Neural cell (in vitro differentiated cells): ENCODE data around the gene C1orf226.

Experiments used
- EP300 ChIP-seq: fragments of 450-650 bp; conservative IDR thresholded peaks from 2 replicates; pipeline ENCODE4 v1.6.1; 2014; ENCODE audit warnings: antibody characterized with exemption, mild to moderate bottlenecking, moderate library complexity; ENCODE audit not compliant: poor library complexity, severe bottlenecking
- EZH2 ChIP-seq: fragments of 200-600, 300-800 bp; shearing (Covaris generic), sonication (generic); IDR thresholded peaks from 2 replicates; pipeline ENCODE4 v1.6.1; 2014; ENCODE audit warnings: antibody characterized with exemption, low read length, borderline replicate concordance, mild to moderate bottlenecking; ENCODE audit not compliant: insufficient read depth, poor library complexity, severe bottlenecking
- MXI1 ChIP-seq: fragments of 450-650 bp; conservative IDR thresholded peaks from 2 replicates; pipeline ENCODE4 v1.6.1; 2014; ENCODE audit warnings: antibody characterized with exemption, mild to moderate bottlenecking; ENCODE audit not compliant: poor library complexity, severe bottlenecking
- TF ChIP-seq, protein P1 (sequence below): fragments of 450-650 bp; IDR thresholded peaks from 2 replicates; pipeline ENCODE4 v1.5.1; 2014; ENCODE audit warnings: antibody characterized with exemption, mild to moderate bottlenecking, moderate library complexity; ENCODE audit not compliant: poor library complexity, severe bottlenecking
- TF ChIP-seq, protein P2 (sequence below): IDR thresholded peaks from 2 replicates; pipeline ENCODE4 v1.6.1; 2012; ENCODE audit warnings: borderline replicate concordance

DNA sequence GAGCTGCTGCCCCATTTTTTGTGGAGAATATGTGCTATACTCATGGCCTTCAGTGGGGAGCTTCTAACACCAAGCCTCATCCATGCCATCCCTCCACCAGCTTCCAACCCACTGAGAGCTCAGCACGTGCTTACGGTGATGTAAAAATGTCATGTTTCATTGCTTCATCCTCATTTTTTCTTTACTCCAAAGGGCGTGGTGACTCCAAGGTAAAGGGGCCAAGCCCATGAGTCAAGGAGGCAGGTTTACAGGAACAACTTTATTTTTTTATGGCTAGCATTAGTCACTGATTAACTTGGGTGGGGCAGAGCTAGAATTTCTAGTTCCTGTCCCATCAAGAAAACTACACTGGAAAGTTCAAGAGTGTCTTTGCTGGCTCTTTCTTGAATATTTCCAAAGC lies at the start of gene C1orf226:
- TF ChIP-seq, protein P1, sequence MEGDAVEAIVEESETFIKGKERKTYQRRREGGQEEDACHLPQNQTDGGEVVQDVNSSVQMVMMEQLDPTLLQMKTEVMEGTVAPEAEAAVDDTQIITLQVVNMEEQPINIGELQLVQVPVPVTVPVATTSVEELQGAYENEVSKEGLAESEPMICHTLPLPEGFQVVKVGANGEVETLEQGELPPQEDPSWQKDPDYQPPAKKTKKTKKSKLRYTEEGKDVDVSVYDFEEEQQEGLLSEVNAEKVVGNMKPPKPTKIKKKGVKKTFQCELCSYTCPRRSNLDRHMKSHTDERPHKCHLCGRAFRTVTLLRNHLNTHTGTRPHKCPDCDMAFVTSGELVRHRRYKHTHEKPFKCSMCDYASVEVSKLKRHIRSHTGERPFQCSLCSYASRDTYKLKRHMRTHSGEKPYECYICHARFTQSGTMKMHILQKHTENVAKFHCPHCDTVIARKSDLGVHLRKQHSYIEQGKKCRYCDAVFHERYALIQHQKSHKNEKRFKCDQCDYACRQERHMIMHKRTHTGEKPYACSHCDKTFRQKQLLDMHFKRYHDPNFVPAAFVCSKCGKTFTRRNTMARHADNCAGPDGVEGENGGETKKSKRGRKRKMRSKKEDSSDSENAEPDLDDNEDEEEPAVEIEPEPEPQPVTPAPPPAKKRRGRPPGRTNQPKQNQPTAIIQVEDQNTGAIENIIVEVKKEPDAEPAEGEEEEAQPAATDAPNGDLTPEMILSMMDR = no peak
- TF ChIP-seq EZH2 = no peak
- no peak for TF ChIP-seq MXI1
- TF ChIP-seq EP300 = no peak
- TF ChIP-seq, protein P2, sequence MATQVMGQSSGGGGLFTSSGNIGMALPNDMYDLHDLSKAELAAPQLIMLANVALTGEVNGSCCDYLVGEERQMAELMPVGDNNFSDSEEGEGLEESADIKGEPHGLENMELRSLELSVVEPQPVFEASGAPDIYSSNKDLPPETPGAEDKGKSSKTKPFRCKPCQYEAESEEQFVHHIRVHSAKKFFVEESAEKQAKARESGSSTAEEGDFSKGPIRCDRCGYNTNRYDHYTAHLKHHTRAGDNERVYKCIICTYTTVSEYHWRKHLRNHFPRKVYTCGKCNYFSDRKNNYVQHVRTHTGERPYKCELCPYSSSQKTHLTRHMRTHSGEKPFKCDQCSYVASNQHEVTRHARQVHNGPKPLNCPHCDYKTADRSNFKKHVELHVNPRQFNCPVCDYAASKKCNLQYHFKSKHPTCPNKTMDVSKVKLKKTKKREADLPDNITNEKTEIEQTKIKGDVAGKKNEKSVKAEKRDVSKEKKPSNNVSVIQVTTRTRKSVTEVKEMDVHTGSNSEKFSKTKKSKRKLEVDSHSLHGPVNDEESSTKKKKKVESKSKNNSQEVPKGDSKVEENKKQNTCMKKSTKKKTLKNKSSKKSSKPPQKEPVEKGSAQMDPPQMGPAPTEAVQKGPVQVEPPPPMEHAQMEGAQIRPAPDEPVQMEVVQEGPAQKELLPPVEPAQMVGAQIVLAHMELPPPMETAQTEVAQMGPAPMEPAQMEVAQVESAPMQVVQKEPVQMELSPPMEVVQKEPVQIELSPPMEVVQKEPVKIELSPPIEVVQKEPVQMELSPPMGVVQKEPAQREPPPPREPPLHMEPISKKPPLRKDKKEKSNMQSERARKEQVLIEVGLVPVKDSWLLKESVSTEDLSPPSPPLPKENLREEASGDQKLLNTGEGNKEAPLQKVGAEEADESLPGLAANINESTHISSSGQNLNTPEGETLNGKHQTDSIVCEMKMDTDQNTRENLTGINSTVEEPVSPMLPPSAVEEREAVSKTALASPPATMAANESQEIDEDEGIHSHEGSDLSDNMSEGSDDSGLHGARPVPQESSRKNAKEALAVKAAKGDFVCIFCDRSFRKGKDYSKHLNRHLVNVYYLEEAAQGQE = no peak
